ENCODE data around the gene CRISPLD2. TPM values are rescaled to one million over a fixed set of nuclear protein-coding genes. Genes with fewer than 3 reads are reported as not detected.
"Not testable (repeated sequence)": the region's sequence is repeated elsewhere in the genome, so short reads cannot be mapped to it uniquely, and the experiment has no call there.

The CRISPLD2 gene
- total RNA-seq, 4 donors from 2014 or later = 174 to 411 (median 219) TPM

GRCh38 chr16:84864326-84864955 is 44.7 kb downstream of the CRISPLD2 start:
- Histone ChIP-seq H3K9me3 (peaks cover 0 to 8% (median 0%) of the 10 kb centered on the region in 3 donors), H3K4me3 (no peak overlapping the region), H3K36me3 (peaks cover 0 to 98% of the 10 kb centered on the region in 2 donors), H3K27me3 (no peaks in the 10 kb centered on the region), H3K27ac (peak overlapping the region in 2 of 4 donors; percentile 11 to 65), H3K4me1 (peaks cover 0 to 33% (median 0%) of the 10 kb centered on the region in 3 donors)
- TF ChIP-seq POLR2A (IDR thresholded peaks at IDR 0.05) (no peak), POLR2AphosphoS5 (IDR thresholded peaks at IDR 0.05) (no peak)
- 45 to 95% methylated on average over 4 to 5 of the region's 13 CpGs for WGBS, 2 donors (ENCODE audit: low coverage in 1 of 2)
- no peak for ATAC-seq

- no peaks in the 10 kb centered on the region for H3K27me3 ChIP-seq
- peaks cover 0 to 33% (median 0%) of the 10 kb centered on the region in 3 donors for H3K4me1 ChIP-seq
- ATAC-seq = no peak
- H3K27ac ChIP-seq = peak overlapping the region in 2 of 4 donors; percentile 46 to 60
- 68% methylated on average over 8 of the region's 9 CpGs; no CpG with 5 or more reads in 1 of the 2 donors for WGBS, 2 donors (ENCODE audit: low coverage in 1 of 2)
- no peak overlapping the region for H3K4me3 ChIP-seq
- TF ChIP-seq POLR2A (IDR thresholded peaks at IDR 0.05) (no peak), EP300 (IDR thresholded peaks at IDR 0.05) (no peak), POLR2AphosphoS5 (IDR thresholded peaks at IDR 0.05) (no peak)
- TF ChIP-seq, protein P1, sequence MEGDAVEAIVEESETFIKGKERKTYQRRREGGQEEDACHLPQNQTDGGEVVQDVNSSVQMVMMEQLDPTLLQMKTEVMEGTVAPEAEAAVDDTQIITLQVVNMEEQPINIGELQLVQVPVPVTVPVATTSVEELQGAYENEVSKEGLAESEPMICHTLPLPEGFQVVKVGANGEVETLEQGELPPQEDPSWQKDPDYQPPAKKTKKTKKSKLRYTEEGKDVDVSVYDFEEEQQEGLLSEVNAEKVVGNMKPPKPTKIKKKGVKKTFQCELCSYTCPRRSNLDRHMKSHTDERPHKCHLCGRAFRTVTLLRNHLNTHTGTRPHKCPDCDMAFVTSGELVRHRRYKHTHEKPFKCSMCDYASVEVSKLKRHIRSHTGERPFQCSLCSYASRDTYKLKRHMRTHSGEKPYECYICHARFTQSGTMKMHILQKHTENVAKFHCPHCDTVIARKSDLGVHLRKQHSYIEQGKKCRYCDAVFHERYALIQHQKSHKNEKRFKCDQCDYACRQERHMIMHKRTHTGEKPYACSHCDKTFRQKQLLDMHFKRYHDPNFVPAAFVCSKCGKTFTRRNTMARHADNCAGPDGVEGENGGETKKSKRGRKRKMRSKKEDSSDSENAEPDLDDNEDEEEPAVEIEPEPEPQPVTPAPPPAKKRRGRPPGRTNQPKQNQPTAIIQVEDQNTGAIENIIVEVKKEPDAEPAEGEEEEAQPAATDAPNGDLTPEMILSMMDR (IDR thresholded peaks at IDR 0.05) = no peak
- H3K36me3 ChIP-seq = peaks cover 0 to 96% of the 10 kb centered on the region in 2 donors
- H3K9me3 ChIP-seq = no peaks in the 10 kb centered on the region
These were observed 47.9 kb downstream of the CRISPLD2 start for GRCh38 chr16:84867696-84868095.

DNA sequence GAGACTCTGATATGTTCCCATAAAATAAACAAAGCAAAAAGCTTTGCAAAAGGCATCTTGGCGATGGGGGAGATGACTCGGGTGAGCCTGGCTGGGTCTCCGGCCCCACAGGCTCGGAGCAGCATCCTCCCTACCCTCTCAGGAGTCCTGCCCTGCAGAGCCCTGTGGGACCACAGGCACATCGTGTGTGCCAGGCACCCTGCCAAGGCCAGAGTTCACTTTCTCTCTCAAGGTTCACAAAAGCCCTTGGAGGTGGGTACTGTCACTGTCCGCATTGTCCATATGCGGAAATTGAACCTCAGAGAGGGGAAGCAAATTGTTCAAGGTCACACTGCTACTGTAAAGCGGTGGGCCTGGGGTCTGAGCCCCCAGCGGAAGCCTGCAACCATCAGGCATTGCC is 48.5 kb downstream of the CRISPLD2 start:
- Histone ChIP-seq H3K27me3 (no peaks in the 10 kb centered on the region), H3K4me1 (peaks cover 0 to 27% (median 0%) of the 10 kb centered on the region in 3 donors), H3K36me3 (peaks cover 0 to 96% of the 10 kb centered on the region in 2 donors), H3K9me3 (no peaks in the 10 kb centered on the region), H3K4me3 (no peak overlapping the region), H3K27ac (peak overlapping the region in 2 of 4 donors; percentile 46 to 60)
- no peak for ATAC-seq
- 59 to 75% methylated on average over 8 of the region's 9 CpGs for WGBS, 2 donors (ENCODE audit: low coverage in 1 of 2)
- TF ChIP-seq POLR2A (IDR thresholded peaks at IDR 0.05) = no peak
- TF ChIP-seq, protein P1 (IDR thresholded peaks at IDR 0.05) = no peak
- no peak for TF ChIP-seq POLR2AphosphoS5 (IDR thresholded peaks at IDR 0.05)
- TF ChIP-seq EP300 (IDR thresholded peaks at IDR 0.05) = no peak

- H3K4me3 ChIP-seq = no peak overlapping the region
- TF ChIP-seq, protein P1 (IDR thresholded peaks at IDR 0.05) = no peak
- no peak for TF ChIP-seq EP300 (IDR thresholded peaks at IDR 0.05)
- TF ChIP-seq POLR2AphosphoS5 (IDR thresholded peaks at IDR 0.05) = no peak
- TF ChIP-seq POLR2A (IDR thresholded peaks at IDR 0.05) = no peak
These were observed 49.2 kb downstream of the CRISPLD2 start for GRCh38 chr16:84868829-84869472.

GRCh38 chr16:84869473-84869845 is 49.7 kb downstream of the CRISPLD2 start:
- TF ChIP-seq, protein P1 (IDR thresholded peaks at IDR 0.05) = no peak
- TF ChIP-seq POLR2A (IDR thresholded peaks at IDR 0.05) (no peak), EP300 (IDR thresholded peaks at IDR 0.05) (no peak), POLR2AphosphoS5 (IDR thresholded peaks at IDR 0.05) (no peak)
- no peak overlapping the region for H3K4me3 ChIP-seq
- H3K27ac ChIP-seq = peak overlapping the region in 1 of 4 donors; percentile 60
- H3K9me3 ChIP-seq = no peaks in the 10 kb centered on the region
- 81% methylated on average over 5 of the region's 15 CpGs; no CpG with 5 or more reads in 1 of the 2 donors for WGBS, 2 donors (ENCODE audit: low coverage in 1 of 2)
- peaks cover 0 to 21% (median 0%) of the 10 kb centered on the region in 3 donors for H3K4me1 ChIP-seq
- peaks cover 0 to 98% of the 10 kb centered on the region in 2 donors for H3K36me3 ChIP-seq
- no peak for ATAC-seq
- no peaks in the 10 kb centered on the region for H3K27me3 ChIP-seq

More at GRCh38 chr16:84868829-84869472, 49.2 kb downstream of the CRISPLD2 start:
- ATAC-seq = peak; percentile 17
- H3K27ac ChIP-seq = peak overlapping the region in 2 of 4 donors; percentile 46 to 60
- no peaks in the 10 kb centered on the region for H3K27me3 ChIP-seq
- H3K36me3 ChIP-seq = peaks cover 0 to 98% of the 10 kb centered on the region in 2 donors
- H3K9me3 ChIP-seq = no peaks in the 10 kb centered on the region
- peaks cover 0 to 26% (median 0%) of the 10 kb centered on the region in 3 donors for H3K4me1 ChIP-seq
- WGBS, 2 donors (ENCODE audit: low coverage in 1 of 2) = 87 to 95% methylated on average over 7 of the region's 17 CpGs

- not testable (repeated sequence) for H3K27me3 ChIP-seq, H3K4me1 ChIP-seq, H3K27ac ChIP-seq, ATAC-seq, H3K4me3 ChIP-seq, H3K9me3 ChIP-seq
- peaks cover 0 to 98% of the 10 kb centered on the region in 2 donors for H3K36me3 ChIP-seq
- WGBS, 2 donors (ENCODE audit: low coverage in 1 of 2) = 100% methylated on average over 1 of the region's 17 CpGs; no CpG with 5 or more reads in 1 of the 2 donors
These were observed 53.2 kb downstream of the CRISPLD2 start for GRCh38 chr16:84872971-84873370.
